Progenitor cell of endocrine pancreas (in vitro differentiated cells): ENCODE data around the gene CACNA2D1. TPM values are rescaled to one million over a fixed set of nuclear protein-coding genes. Genes with fewer than 3 reads are reported as not detected.

Experiments used
- DNase-seq: peaks from one replicate; pipeline ENCODE4 v3.0.0; 2021; ENCODE audit warnings: low spot score; ENCODE audit not compliant: unreplicated experiment
- H3K27ac Mint-ChIP-seq: 2 replicates; pipeline ENCODE4 v1.8.0; 2021; ENCODE audit warnings: mild to moderate bottlenecking, moderate library complexity, mixed read lengths
- H3K27me3 Mint-ChIP-seq: 2 replicates; pipeline ENCODE4 v1.8.0; 2021; ENCODE audit warnings: mixed read lengths
- H3K36me3 Mint-ChIP-seq: 2 replicates; pipeline ENCODE4 v1.8.0; 2022; ENCODE audit warnings: mixed read lengths; ENCODE audit not compliant: insufficient read depth
- H3K4me1 Mint-ChIP-seq: 2 replicates; pipeline ENCODE4 v1.8.0; 2021; ENCODE audit warnings: low read depth, mixed read lengths
- H3K4me3 Mint-ChIP-seq: 2 replicates; pipeline ENCODE4 v1.8.0; 2021; ENCODE audit warnings: low read depth, mild to moderate bottlenecking, moderate library complexity, mixed read lengths
- H3K9me3 Mint-ChIP-seq: 2 replicates; pipeline ENCODE4 v1.8.0; 2021; ENCODE audit warnings: low read depth, mixed read lengths
- total RNA-seq: library from RNA; stranded (reverse); gene quantifications from 2 replicates; pipeline ENCODE4 v1.2.1, GENCODE V29; 2021
- TF ChIP-seq, protein P1 (sequence below): fragments of 200-600 bp; sonication (generic); IDR thresholded peaks from one replicate; pipeline ENCODE4 v1.5.0; 2021; ENCODE audit warnings: antibody characterized with exemption, mild to moderate bottlenecking; ENCODE audit not compliant: unreplicated experiment

CACNA2D1 gene
- total RNA-seq, 1 donor from 2014 or later = 25.1 TPM

DNA sequence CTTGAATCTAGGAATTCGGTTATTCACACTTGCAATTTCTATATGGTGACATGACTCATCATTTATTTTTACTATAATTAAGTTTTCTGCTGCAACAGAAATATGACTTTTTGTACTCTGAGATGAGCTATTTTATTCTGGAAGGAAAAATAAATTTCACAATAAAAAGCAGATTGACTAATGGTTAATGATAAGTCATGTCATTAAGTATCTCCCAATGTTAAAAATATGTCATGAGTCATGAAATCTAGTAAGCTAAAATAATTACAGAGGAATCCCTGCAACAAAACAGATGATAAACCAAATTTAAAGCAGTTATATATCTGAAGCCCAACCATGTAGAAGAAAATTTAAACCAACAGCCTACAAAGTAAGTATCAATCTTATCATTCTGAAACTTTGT lies 149.2 kb downstream of the CACNA2D1 start:
- DNase-seq = no peak
- TF ChIP-seq, protein P1, sequence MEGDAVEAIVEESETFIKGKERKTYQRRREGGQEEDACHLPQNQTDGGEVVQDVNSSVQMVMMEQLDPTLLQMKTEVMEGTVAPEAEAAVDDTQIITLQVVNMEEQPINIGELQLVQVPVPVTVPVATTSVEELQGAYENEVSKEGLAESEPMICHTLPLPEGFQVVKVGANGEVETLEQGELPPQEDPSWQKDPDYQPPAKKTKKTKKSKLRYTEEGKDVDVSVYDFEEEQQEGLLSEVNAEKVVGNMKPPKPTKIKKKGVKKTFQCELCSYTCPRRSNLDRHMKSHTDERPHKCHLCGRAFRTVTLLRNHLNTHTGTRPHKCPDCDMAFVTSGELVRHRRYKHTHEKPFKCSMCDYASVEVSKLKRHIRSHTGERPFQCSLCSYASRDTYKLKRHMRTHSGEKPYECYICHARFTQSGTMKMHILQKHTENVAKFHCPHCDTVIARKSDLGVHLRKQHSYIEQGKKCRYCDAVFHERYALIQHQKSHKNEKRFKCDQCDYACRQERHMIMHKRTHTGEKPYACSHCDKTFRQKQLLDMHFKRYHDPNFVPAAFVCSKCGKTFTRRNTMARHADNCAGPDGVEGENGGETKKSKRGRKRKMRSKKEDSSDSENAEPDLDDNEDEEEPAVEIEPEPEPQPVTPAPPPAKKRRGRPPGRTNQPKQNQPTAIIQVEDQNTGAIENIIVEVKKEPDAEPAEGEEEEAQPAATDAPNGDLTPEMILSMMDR = no peak
- H3K4me3 Mint-ChIP-seq = no peak overlapping the region
- H3K36me3 Mint-ChIP-seq = no peaks in the 10 kb centered on the region
- no peaks in the 10 kb centered on the region for H3K27me3 Mint-ChIP-seq
- peaks cover 11% of the 10 kb centered on the region for H3K9me3 Mint-ChIP-seq
- no peak overlapping the region for H3K27ac Mint-ChIP-seq
- peaks cover 5% of the 10 kb centered on the region for H3K4me1 Mint-ChIP-seq

DNA sequence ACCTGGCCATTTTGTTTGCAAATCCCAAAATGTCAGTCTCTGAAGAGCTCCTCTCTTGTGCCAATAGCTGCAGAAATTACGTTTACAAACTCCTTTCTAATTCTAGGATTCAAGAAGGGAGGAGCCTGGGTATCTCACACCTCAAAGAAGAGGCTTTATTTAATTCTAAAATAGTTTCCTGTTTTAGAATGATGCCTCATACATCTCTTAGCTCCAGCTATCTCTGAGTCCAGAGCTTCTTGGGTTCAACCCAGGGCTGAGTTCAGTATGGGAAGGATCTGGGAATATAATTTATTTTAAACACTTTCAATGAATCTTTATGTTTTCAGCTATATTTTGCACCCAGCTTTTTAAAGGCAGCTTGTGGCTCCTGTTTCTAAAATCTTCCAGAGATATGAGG lies 150.1 kb downstream of the CACNA2D1 start:
- Mint-ChIP-seq H3K4me3 (no peak overlapping the region), H3K9me3 (peaks cover 11% of the 10 kb centered on the region)

DNA sequence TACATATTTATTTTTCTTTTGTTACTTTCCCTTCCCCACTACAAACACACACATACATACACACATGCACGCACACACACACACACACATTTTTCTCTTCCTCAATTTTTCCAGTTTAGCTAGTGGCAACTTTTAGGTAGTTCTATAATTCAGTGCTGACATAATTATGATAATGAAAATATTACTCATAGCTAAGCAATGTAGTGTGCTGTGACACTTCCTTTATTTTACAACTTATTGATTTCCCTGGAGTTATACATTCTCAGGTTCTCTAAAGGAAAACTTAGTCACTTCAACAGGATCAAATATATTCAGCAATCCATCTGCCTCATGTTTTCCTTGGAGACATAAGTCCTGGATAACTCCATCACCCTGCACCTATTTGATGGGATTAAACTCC lies 151.6 kb downstream of the CACNA2D1 start:
- Mint-ChIP-seq H3K9me3 (peaks cover 11% of the 10 kb centered on the region), H3K4me1 (peaks cover 9% of the 10 kb centered on the region), H3K27me3 (no peaks in the 10 kb centered on the region), H3K27ac (no peak overlapping the region), H3K36me3 (no peaks in the 10 kb centered on the region), H3K4me3 (no peak overlapping the region)
- TF ChIP-seq, protein P1 = no peak
- DNase-seq = no peak

More for the DNA sequence above, 150.1 kb downstream of the CACNA2D1 start:
- TF ChIP-seq, protein P1 = no peak
- DNase-seq = no peak
- Mint-ChIP-seq H3K27ac (no peak overlapping the region), H3K4me1 (peaks cover 9% of the 10 kb centered on the region), H3K27me3 (no peaks in the 10 kb centered on the region), H3K36me3 (no peaks in the 10 kb centered on the region)

DNA sequence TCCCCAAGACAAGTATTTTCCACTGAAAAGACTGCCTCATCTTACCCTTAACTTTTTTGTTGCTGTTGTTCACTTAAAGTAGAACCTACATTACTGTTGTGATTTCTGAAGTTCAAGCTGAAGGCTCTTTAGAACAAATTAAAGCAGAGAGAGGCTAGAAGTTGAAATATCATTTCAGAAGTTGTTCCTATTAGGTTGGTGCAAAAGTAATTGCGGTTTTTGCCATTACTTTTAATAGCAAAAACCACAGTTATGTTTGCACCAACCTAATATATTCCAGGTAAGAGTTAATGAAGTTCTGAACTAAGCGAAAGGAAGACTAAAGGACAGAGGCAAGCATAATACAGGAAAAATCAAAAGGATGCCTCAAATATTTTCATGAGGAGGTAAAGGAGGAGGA lies 153.7 kb downstream of the CACNA2D1 start:
- H3K4me1 Mint-ChIP-seq = peaks cover 12% of the 10 kb centered on the region
- H3K9me3 Mint-ChIP-seq = peaks cover 11% of the 10 kb centered on the region
- H3K27me3 Mint-ChIP-seq = no peaks in the 10 kb centered on the region
- no peak overlapping the region for H3K4me3 Mint-ChIP-seq
- H3K27ac Mint-ChIP-seq = no peak overlapping the region
- DNase-seq = no peak
- TF ChIP-seq, protein P1 = no peak
- H3K36me3 Mint-ChIP-seq = no peaks in the 10 kb centered on the region

DNA sequence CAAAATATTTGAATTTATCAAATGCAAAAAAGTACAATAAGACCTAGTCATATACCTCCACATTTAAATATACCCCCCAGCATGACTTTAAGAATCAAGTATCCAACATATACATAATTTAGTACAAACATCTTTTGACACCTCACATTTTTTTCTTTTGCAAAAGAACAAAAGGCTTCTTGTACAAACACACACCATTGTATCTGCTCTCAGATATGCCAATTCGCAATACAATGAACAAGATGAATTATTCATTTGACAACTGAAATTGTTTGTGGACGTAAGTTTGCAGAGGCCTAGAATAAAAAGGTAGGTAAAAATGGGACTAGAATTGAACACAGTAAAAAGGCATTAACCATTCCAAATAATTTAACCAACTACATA lies 154.4 kb downstream of the CACNA2D1 start:
- no peaks in the 10 kb centered on the region for H3K27me3 Mint-ChIP-seq
- no peaks in the 10 kb centered on the region for H3K36me3 Mint-ChIP-seq
- TF ChIP-seq, protein P1 = no peak
- H3K4me1 Mint-ChIP-seq = peaks cover 12% of the 10 kb centered on the region
- H3K4me3 Mint-ChIP-seq = no peak overlapping the region
- no peak overlapping the region for H3K27ac Mint-ChIP-seq
- H3K9me3 Mint-ChIP-seq = peaks cover 11% of the 10 kb centered on the region
- DNase-seq = no peak
